GM19043 (cell line): ENCODE measurements around the gene ASPSCR1.

Source experiments
- ATAC-seq: cut with Tn5 transposase; IDR thresholded peaks from one replicate; pipeline ENCODE4 v1.9.1; 2021; ENCODE audit warnings: low read depth; ENCODE audit not compliant: unreplicated experiment

ASPSCR1 gene

GRCh38 chr17:82062984-82063368, 85.5 kb downstream of the ASPSCR1 start:
- no peak for ATAC-seq

DNA sequence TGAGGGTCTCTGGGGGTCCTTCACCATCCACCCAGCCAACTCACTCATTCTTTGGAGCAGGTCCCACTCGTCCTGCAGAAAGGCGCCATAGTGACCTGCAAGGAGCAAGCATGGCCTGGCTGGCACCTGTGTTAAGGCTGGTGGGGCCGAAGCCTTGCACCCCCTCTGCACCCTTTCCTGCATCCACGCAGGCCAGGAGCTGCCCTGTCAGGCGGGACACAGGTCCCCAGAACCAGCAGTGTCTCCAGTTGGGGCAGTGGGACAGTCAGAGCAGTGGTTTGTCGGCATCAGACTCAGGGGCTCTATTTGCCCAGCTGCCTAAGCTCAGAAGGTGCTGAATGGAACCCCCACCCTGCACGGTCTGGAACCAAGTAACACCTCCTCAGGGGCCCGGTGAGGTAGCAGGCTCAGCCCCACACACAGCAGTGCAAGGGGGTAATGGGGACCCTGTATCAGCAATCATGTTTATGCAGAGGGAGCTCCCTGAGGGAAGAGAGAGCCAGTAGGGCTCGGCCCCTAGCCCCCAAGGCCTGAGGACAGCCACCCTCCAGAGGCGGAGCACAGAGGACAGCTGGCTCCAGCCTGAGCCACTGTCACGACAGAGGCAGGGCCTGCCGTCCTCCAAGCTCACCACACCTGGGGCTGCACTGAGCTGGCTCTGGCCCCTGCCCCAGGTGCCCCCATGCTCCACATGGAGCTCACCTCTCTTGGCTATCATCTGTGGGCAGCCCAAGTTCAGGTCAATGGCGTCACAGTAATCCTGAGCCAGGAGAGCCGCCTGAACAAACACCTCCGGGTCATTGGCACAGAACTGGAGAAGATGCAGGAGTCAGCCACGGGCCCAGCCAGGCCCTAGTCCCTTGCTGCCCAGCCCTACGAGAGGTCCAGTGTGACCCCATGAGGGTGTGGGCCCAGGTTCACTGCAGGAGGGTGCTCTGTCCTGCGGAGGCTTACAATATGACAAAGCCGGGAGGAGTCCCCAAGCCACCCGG, 86.3 kb downstream of the ASPSCR1 start:
- no peak for ATAC-seq

GRCh38 chr17:82064433-82065192, 87.2 kb downstream of the ASPSCR1 start:
- no peak for ATAC-seq

- ATAC-seq, result no peak
Observed at GRCh38 chr17:82065193-82065637, 87.8 kb downstream of the ASPSCR1 start.

DNA sequence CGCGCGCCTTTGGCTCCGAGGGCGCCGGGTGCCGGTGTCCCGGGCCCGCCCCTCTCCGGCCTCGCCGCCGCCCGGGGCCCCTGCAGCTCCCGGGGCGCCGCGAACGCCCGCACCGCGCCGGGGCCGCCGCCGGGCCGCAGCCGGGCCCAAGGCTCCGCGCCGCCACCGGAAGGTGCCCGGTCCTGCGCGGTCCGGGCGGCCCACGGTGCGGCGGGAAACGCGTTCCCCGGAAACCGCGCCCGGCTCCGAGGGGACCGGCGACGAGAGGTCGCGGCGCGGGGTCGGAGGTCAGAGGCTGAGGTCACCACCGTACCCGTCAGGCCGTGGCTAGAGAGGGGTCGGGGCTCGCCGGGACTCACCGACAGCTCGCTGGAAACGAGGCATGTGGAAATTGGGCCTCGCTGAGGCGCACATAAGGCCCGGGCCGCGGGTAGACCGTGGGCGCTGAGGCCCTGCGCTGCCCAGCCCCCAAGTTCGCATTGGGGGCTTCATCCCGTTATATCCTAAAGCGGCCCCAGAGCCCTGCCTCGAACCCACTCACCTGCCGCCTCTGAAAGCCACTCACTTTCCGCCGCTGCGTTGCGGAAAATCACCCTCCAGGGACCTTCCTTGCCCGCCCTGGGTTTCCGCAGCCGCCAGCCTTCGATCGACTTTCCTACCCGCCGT, 88.3 kb downstream of the ASPSCR1 start, which contains the start of gene DUS1L:
Gene DUS1L (minus strand): TSS at position 167 of the 666 bp plus-strand sequence. CDS start 745 bp downstream, outside the sequence.
- no peak for ATAC-seq
